ENCODE results near the gene ZBTB1. TPM values are rescaled to one million over a fixed set of nuclear protein-coding genes. Genes with fewer than 3 reads are reported as not detected.
"Not testable (repeated sequence)": the region's sequence is repeated elsewhere in the genome, so short reads cannot be mapped to it uniquely, and the experiment has no call there.

The ZBTB1 gene
- polyA plus RNA-seq, 4 donors = 55.2 to 70.6 (median 64.0) TPM

DNA sequence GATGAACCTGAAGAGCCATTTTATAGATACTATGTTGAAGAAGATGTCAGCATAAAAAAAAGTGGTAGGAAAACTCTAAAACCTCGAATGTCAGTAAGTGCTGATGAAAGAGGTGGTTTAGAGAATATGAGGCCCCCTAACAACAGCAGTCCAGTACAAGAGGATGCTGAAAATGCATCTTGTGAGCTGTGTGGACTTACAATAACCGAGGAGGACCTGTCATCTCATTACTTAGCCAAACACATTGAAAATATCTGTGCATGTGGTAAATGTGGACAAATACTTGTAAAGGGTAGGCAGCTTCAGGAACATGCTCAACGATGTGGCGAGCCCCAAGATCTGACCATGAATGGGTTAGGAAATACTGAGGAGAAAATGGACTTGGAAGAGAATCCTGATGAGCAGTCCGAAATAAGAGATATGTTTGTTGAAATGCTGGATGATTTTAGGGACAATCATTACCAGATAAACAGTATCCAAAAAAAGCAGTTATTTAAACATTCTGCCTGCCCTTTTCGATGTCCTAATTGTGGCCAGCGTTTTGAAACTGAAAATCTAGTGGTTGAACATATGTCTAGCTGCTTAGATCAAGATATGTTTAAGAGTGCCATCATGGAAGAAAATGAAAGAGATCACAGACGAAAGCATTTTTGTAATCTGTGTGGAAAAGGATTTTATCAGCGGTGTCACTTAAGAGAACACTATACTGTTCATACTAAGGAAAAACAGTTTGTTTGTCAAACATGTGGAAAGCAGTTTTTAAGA is 18.2 kb downstream of the ZBTB1 start:
- no peak for DNase-seq (ENCODE audit: low read depth in 4 of 4, low spot score in 2 of 4)

- no peak for DNase-seq (ENCODE audit: low read depth in 4 of 4, low spot score in 2 of 4)
Measured at GRCh38 chr14:64525354-64525753, 20.8 kb downstream of the ZBTB1 start.

DNA sequence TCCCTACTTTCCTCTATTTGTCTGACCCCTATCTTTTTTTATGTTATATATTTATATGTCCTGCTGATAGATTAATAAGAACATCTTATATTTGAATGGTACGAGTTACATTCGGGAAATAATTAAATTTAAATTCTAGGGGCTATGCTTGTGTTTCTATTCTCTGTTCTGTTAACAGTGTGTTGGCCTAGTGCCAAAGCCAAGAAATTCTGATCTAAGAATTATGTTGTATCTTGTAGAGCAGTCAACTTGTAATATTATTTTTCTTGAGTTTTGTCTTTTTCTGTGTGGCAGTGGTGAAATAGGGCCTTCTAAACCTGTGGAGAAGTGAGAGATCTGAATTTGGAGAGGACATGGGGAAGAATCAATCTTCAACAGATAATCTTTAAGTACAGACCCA is 27.0 kb downstream of the ZBTB1 start:
- no peak for DNase-seq (ENCODE audit: low read depth in 4 of 4, low spot score in 2 of 4)

- DNase-seq (ENCODE audit: low read depth in 4 of 4, low spot score in 2 of 4) = no peak
Measured at GRCh38 chr14:64536488-64537245, 32.1 kb downstream of the ZBTB1 start.

DNA sequence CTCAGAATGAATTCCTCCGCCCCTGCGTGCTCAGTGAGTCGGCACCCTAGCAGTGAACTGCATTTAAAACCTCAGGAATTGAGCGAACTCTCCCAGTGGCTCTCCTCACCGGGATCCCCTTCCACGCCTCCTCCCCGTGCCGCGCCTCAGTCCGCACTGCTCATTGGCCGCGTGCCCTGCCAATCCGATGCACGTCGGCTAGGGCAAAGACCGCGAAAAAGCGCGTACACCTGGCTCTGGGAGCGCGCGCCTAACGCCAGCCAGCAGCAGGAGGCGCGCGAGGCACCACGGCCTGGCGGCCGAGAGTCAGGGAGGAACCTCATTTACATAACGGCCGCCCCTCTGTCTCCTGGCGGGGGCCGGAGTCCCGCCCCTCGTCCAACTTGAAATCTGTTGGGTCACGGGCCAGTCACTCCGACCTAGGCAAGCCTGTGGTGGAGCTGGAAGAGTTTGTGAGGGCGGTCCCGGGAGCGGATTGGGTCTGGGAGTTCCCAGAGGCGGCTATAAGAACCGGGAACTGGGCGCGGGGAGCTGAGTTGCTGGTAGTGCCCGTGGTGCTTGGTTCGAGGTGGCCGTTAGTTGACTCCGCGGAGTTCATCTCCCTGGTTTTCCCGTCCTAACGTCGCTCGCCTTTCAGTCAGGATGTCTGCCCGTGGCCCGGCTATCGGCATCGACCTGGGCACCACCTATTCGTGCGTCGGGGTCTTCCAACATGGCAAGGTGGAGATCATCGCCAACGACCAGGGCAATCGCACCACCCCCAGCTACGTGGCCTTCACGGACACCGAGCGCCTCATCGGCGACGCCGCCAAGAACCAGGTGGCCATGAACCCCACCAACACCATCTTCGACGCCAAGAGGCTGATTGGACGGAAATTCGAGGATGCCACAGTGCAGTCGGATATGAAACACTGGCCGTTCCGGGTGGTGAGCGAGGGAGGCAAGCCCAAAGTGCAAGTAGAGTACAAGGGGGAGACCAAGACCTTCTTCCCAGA is 35.9 kb downstream of the ZBTB1 start, which contains the start of gene HSPA2:
Gene HSPA2 (plus strand): TSS at position 534 of the 995 bp plus-strand sequence. CDS start 109 bp downstream, at position 643.
- DNase-seq (ENCODE audit: low read depth in 4 of 4, low spot score in 2 of 4) = peak; percentile 96 to 99 (median 98)

- peak in 1 of 4 donors; percentile 31 for DNase-seq (ENCODE audit: low read depth in 4 of 4, low spot score in 2 of 4)
Measured at GRCh38 chr14:64541261-64541971, 36.8 kb downstream of the ZBTB1 start.

DNA sequence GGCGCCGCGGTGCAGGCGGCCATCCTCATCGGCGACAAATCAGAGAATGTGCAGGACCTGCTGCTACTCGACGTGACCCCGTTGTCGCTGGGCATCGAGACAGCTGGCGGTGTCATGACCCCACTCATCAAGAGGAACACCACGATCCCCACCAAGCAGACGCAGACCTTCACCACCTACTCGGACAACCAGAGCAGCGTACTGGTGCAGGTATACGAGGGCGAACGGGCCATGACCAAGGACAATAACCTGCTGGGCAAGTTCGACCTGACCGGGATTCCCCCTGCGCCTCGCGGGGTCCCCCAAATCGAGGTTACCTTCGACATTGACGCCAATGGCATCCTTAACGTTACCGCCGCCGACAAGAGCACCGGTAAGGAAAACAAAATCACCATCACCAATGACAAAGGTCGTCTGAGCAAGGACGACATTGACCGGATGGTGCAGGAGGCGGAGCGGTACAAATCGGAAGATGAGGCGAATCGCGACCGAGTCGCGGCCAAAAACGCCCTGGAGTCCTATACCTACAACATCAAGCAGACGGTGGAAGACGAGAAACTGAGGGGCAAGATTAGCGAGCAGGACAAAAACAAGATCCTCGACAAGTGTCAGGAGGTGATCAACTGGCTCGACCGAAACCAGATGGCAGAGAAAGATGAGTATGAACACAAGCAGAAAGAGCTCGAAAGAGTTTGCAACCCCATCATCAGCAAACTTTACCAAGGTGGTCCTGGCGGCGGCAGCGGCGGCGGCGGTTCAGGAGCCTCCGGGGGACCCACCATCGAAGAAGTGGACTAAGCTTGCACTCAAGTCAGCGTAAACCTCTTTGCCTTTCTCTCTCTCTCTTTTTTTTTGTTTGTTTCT is 37.6 kb downstream of the ZBTB1 start:
- DNase-seq (ENCODE audit: low read depth in 4 of 4, low spot score in 2 of 4) = no peak

DNA sequence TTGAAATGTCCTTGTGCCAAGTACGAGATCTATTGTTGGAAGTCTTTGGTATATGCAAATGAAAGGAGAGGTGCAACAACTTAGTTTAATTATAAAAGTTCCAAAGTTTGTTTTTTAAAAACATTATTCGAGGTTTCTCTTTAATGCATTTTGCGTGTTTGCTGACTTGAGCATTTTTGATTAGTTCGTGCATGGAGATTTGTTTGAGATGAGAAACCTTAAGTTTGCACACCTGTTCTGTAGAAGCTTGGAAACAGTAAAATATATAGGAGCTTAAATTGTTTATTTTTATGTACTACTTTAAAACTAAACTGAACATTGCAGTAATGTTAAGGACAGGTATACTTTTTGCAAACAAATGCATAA is 38.2 kb downstream of the ZBTB1 start:
- DNase-seq (ENCODE audit: low read depth in 4 of 4, low spot score in 2 of 4) = no peak

- no peak for DNase-seq (ENCODE audit: low read depth in 4 of 4, low spot score in 2 of 4)
Measured at GRCh38 chr14:64544607-64545312, 40.2 kb downstream of the ZBTB1 start.

DNA sequence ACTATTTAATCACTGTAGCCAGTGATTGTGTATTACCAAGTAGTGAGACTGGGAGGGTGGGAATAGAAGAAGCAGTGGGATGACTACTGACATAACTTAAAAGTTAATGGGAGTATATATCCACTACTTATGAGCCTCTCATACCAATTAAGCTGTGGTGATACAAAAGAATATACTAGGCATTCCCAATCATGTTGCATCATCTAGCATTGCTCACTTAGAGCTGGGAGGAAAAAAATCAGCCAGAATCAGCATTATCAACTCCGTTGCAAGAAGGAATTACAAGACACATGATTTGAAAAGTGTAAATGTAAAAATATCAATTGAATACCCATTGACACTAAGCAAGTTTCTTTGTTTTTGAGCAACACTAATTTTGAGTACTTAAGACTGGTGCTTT is 44.4 kb downstream of the ZBTB1 start:
- DNase-seq (ENCODE audit: low read depth in 4 of 4, low spot score in 2 of 4) = no peak

DNA sequence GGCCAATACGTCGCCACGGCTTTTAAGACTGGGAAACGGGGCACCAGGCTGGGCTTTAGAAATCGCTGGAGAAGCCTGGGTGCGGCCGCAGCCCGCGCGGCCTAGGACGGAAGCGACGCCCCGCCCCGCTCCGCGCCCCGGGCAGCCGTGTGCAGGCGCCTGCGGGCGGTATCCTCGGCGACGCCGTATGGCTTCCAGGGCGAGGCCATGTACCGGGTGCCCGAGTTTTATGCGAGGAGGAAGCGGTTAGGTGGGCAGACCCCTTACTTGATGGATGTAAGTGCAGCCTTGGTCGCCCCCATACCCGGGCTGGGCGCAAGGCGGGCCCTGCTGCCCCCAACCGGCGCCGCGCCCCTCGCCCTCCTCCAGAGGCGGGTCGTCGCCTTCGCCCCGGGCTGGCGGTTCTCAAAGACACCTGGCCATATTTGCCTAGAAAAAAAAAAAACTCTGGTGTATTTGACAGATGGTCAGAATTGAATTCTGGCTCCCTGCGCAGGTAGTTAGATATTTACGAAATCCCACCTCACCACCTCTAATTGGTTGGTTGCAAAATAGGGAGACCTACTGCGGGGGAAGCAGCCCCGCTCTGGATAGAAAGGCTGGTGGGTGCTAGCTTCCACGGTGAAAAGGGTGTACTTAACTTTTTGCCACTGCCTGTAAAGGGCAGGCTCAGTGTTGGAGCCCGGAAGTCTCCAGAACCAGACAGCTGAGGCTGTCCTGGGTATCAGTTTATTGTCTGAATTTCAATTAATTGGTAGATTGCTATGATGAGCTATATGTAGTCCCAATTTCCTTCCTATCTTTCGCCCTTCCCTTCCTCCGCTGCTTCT is 45.4 kb downstream of the ZBTB1 start, which contains the start of gene PPP1R36:
Gene PPP1R36 (plus strand): TSS at position 171 of the 830 bp plus-strand sequence. CDS start 37 bp downstream, at position 208.
- DNase-seq (ENCODE audit: low read depth in 4 of 4, low spot score in 2 of 4) = no peak

DNA sequence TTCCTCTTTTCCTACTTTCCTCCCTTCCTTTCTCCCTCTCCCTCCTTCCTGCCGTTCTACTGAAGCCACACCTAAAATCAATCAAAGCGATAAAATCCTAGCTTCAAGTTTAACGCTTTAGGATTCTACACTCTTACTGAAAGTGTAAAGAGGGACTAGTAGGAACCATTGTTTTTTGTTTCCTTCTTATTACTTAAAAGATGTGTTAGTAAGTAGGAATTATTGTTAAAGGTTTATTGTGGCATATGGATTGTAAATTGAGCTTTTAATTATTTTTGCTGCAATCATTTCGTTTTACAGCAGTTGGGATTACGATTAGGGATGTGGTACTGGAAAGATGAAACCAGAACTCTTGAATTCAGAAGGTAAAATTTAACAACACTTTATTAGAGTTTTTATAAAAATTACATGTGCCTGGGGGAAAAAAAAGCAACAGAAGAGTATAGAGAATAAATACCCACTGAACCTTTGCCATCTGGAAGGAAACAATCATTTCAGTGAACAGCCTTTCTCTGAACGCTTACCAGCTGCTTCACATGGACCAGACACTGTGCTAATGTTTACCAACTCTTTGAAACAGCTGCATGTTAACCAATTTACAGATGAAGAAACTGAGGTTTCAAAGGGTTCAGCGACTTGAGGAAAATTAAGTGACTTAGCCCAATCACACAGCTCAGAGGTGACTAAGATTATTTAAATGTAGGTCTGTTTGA is 46.2 kb downstream of the ZBTB1 start:
- no peak for DNase-seq (ENCODE audit: low read depth in 4 of 4, low spot score in 2 of 4)

DNA sequence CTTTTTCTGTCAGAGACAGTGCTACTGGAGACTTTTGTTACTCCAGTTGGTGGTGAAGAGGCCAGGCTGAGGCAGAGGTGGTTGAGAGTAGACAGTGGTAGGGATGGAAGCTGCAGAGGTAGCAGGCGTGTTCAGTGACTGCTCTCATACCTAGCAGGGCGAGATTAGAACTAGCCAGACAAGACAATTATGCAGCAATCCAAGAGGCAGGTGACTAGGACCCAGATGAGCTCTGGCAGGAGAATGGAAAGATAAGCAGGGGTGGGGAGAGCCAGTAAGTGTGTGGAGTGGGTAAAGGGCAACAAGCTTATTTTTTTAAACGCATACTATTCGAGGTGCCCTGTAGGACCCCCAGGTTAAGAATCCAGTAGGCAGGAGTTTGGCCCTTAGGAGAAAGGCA is 50.0 kb downstream of the ZBTB1 start:
- no peak for DNase-seq (ENCODE audit: low read depth in 4 of 4, low spot score in 2 of 4)

DNA sequence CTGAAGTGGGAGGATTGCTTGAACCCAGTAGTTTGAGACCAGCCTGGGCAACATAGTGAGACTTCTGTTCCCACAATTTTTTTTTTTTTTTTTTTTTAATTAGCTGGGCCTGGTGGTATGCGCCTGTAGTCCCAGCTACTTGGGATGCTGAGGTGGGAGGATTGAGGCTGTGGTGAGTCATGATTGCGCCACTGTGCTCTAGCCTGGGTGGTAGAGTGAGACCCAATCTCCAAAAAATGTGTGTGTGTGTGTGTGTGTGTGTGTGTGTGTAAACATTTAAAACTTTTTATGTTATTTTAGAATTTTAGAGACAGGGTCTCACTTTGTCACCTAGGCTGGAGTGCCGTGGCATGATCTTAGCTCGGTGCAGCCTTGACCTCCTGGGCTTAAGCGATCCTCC is 52.0 kb downstream of the ZBTB1 start:
- no peak for DNase-seq (ENCODE audit: low read depth in 4 of 4, low spot score in 2 of 4)

DNA sequence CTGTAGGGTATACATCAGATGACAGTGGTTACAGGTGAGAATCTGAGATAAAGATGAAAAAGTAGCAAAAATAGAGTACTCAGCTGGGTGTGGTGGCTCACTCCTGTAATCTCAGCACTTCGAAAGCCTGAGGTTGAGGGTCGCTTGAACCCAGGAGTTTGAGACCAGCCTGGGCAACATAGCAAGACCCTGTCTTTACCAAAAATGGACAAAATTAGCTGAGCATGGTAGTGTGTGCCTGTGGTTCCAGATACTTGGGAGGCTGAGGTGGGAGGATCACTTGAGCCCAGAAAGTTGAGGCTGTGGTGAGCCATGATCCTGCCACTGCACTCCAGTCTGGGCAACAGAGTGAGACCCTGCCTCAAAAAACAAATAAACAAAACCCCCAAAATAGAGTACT is 53.6 kb downstream of the ZBTB1 start:
- DNase-seq (ENCODE audit: low read depth in 4 of 4, low spot score in 2 of 4) = not testable (repeated sequence)

GRCh38 chr14:64561631-64562030 is 57.1 kb downstream of the ZBTB1 start:
- DNase-seq (ENCODE audit: low read depth in 4 of 4, low spot score in 2 of 4) = no peak

DNA sequence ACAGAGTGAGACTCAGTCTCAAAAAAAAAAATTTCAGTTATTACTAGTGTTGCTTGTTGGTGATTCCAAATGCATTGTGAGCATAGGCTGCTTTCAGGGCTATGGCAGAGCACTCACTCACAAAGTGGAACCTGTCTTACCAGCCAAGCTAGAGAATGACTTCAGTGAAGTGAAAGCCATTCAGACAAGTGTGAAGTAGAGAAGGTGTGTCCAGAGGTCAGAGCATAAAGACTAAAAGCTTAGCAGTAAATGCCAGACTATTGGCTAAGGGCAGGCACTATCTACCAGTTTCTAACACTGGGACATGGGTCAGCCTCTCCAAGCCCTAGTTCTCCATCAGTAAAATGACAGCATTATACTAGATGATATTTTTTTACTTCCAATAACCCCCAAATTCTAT is 57.9 kb downstream of the ZBTB1 start:
- no peak for DNase-seq (ENCODE audit: low read depth in 4 of 4, low spot score in 2 of 4)
